ENCODE data around the gene SCNN1A.

DNA sequence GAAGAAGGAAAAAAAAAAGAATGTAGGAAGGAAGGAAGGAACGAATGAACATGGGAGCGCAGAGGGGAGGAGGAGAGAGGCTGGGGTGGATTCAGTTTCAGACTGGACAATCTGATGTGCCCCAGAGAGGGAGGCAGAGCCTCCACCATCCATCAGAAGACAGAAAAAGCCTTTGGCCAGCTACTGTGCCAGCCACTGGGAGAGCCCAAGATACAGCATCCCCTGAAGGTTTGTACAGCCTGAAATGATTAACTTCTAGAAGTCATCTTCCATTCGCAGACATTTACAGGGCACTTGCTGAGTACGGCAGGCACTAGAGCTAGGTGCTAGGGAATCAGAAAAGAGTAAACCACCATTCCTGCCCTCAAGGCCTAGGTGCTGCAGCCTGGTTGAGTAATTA lies 55.9 kb downstream of the SCNN1A start:
- no peak for TF ChIP-seq POLR2AphosphoS5 (IDR thresholded peaks at IDR 0.05; ENCODE audit: low read depth, low read length)
- no peak for TF ChIP-seq TAF1 (IDR thresholded peaks at IDR 0.05; ENCODE audit: borderline replicate concordance, low read depth, low read length)

Measured in GM12892 (cell line).